Activated naive CD4-positive, alpha-beta T cell treated with anti-CD3 and anti-CD28 coated beads, Interleukin-2, amount 10 ng/mL, durations not matched to agents 7 days and 5 days (primary cell): Measurements from ENCODE around the gene STON2.
"Not testable (repeated sequence)": the region's sequence is repeated elsewhere in the genome, so short reads cannot be mapped to it uniquely, and the experiment has no call there.

Experiments
- CTCF ChIA-PET: fragments of 350-600 bp; sonication (Branson Sonifier 250); formaldehyde crosslinking; loops from one replicate; lab custom pipeline; 2021; ENCODE audit warnings: antibody characterized with exemption; lab: Charles Lee
- DNase-seq: peaks from one replicate; pipeline ENCODE4 v3.0.0-alpha.2; 2020
- H3K27ac Mint-ChIP-seq: one replicate; pipeline ENCODE4 v1.8.0; 2021; ENCODE audit warnings: mild to moderate bottlenecking, moderate library complexity, mixed read lengths
- H3K27me3 Mint-ChIP-seq: one replicate; pipeline ENCODE4 v1.8.0; 2021; ENCODE audit warnings: mild to moderate bottlenecking, mixed read lengths
- H3K36me3 Mint-ChIP-seq: one replicate; pipeline ENCODE4 v1.8.0; 2021; ENCODE audit warnings: mixed read lengths
- H3K4me1 Mint-ChIP-seq: one replicate; pipeline ENCODE4 v1.8.0; 2021; ENCODE audit warnings: mixed read lengths
- H3K4me3 Mint-ChIP-seq: one replicate; pipeline ENCODE4 v1.8.0; 2021; ENCODE audit warnings: mild to moderate bottlenecking, moderate library complexity, mixed read lengths
- H3K9me3 Mint-ChIP-seq: one replicate; pipeline ENCODE4 v1.8.0; 2021; ENCODE audit warnings: mixed read lengths

Gene STON2

GRCh38 chr14:81434230-81434629 lies 34.1 kb upstream of the STON2 start:
- Mint-ChIP-seq H3K27ac (no peak overlapping the region), H3K9me3 (no peaks in the 10 kb centered on the region), H3K4me1 (peaks cover 10% of the 10 kb centered on the region), H3K27me3 (peaks cover 75% of the 10 kb centered on the region), H3K36me3 (no peaks in the 10 kb centered on the region), H3K4me3 (no peak overlapping the region)
- DNase-seq = no peak
- CTCF ChIA-PET = no interaction called here

GRCh38 chr14:81433378-81433777 lies 33.3 kb upstream of the STON2 start:
- no peak for DNase-seq
- Mint-ChIP-seq H3K27me3 (peaks cover 70% of the 10 kb centered on the region), H3K9me3 (no peaks in the 10 kb centered on the region), H3K4me3 (no peak overlapping the region), H3K36me3 (no peaks in the 10 kb centered on the region), H3K4me1 (peaks cover 10% of the 10 kb centered on the region), H3K27ac (no peak overlapping the region)
- CTCF ChIA-PET = no interaction called here

- H3K4me3 Mint-ChIP-seq = no peak overlapping the region
- H3K9me3 Mint-ChIP-seq = no peaks in the 10 kb centered on the region
- peaks cover 9% of the 10 kb centered on the region for H3K4me1 Mint-ChIP-seq
- CTCF ChIA-PET = no interaction called here
- H3K27ac Mint-ChIP-seq = no peak overlapping the region
- no peak for DNase-seq
- peaks cover 64% of the 10 kb centered on the region for H3K27me3 Mint-ChIP-seq
- no peaks in the 10 kb centered on the region for H3K36me3 Mint-ChIP-seq
These were observed 32.1 kb upstream of the STON2 start for GRCh38 chr14:81432219-81432661.

GRCh38 chr14:81430235-81430634 lies 30.1 kb upstream of the STON2 start:
- Mint-ChIP-seq H3K27me3 (peaks cover 53% of the 10 kb centered on the region), H3K9me3 (no peaks in the 10 kb centered on the region)

GRCh38 chr14:81429749-81430148 lies 29.6 kb upstream of the STON2 start:
- peaks cover 48% of the 10 kb centered on the region for H3K27me3 Mint-ChIP-seq
- H3K4me3 Mint-ChIP-seq, H3K9me3 Mint-ChIP-seq, H3K27ac Mint-ChIP-seq, H3K4me1 Mint-ChIP-seq, DNase-seq, CTCF ChIA-PET, H3K36me3 Mint-ChIP-seq: not testable (repeated sequence)

More at GRCh38 chr14:81430235-81430634, 30.1 kb upstream of the STON2 start:
- DNase-seq = no peak
- CTCF ChIA-PET = no interaction called here
- Mint-ChIP-seq H3K36me3 (no peaks in the 10 kb centered on the region), H3K4me3 (no peak overlapping the region), H3K27ac (no peak overlapping the region), H3K4me1 (peaks cover under 1% of the 10 kb centered on the region)

GRCh38 chr14:81429028-81429427 lies 28.9 kb upstream of the STON2 start:
- Mint-ChIP-seq H3K4me3 (no peak overlapping the region), H3K27ac (no peak overlapping the region), H3K4me1 (no peaks in the 10 kb centered on the region), H3K27me3 (peaks cover 41% of the 10 kb centered on the region), H3K9me3 (no peaks in the 10 kb centered on the region), H3K36me3 (no peaks in the 10 kb centered on the region)
- DNase-seq = no peak
- CTCF ChIA-PET = no interaction called here

GRCh38 chr14:81427348-81428058 lies 27.4 kb upstream of the STON2 start:
- H3K27ac Mint-ChIP-seq = no peak overlapping the region
- no peaks in the 10 kb centered on the region for H3K36me3 Mint-ChIP-seq
- no peak for DNase-seq
- H3K4me3 Mint-ChIP-seq = no peak overlapping the region
- no peaks in the 10 kb centered on the region for H3K9me3 Mint-ChIP-seq
- CTCF ChIA-PET = interaction anchor here (0.8 kb wide), 1 partner anchor 160 kb away, joined by 3 read pairs; no protein-coding TSS in a partner anchor
- H3K4me1 Mint-ChIP-seq = no peaks in the 10 kb centered on the region
- peaks cover 25% of the 10 kb centered on the region for H3K27me3 Mint-ChIP-seq

GRCh38 chr14:81423504-81423903 lies 23.4 kb upstream of the STON2 start:
- Mint-ChIP-seq H3K4me3 (no peak overlapping the region), H3K27me3 (peaks cover 12% of the 10 kb centered on the region), H3K36me3 (no peaks in the 10 kb centered on the region), H3K27ac (no peak overlapping the region), H3K9me3 (no peaks in the 10 kb centered on the region), H3K4me1 (no peaks in the 10 kb centered on the region)
- no peak for DNase-seq
- CTCF ChIA-PET = no interaction called here

GRCh38 chr14:81418057-81418790 lies 18.1 kb upstream of the STON2 start:
- peaks cover 3% of the 10 kb centered on the region for H3K27me3 Mint-ChIP-seq
- no peaks in the 10 kb centered on the region for H3K36me3 Mint-ChIP-seq
- CTCF ChIA-PET = no interaction called here
- H3K9me3 Mint-ChIP-seq = peaks cover 4% of the 10 kb centered on the region
- DNase-seq = no peak
- H3K4me1 Mint-ChIP-seq = peaks cover 4% of the 10 kb centered on the region
- H3K27ac Mint-ChIP-seq = no peak overlapping the region
- H3K4me3 Mint-ChIP-seq = no peak overlapping the region

- H3K4me3 Mint-ChIP-seq = no peak overlapping the region
- CTCF ChIA-PET = no interaction called here
- no peak for DNase-seq
- H3K4me1 Mint-ChIP-seq = peaks cover 4% of the 10 kb centered on the region
- H3K27ac Mint-ChIP-seq = no peak overlapping the region
- H3K27me3 Mint-ChIP-seq = peaks cover 3% of the 10 kb centered on the region
- H3K36me3 Mint-ChIP-seq = no peaks in the 10 kb centered on the region
- H3K9me3 Mint-ChIP-seq = peaks cover 4% of the 10 kb centered on the region
These were observed 16.9 kb upstream of the STON2 start for GRCh38 chr14:81416981-81417380.

- Mint-ChIP-seq H3K4me3 (no peak overlapping the region), H3K9me3 (peaks cover 4% of the 10 kb centered on the region), H3K27ac (no peak overlapping the region), H3K4me1 (peaks cover 4% of the 10 kb centered on the region), H3K27me3 (peaks cover 3% of the 10 kb centered on the region), H3K36me3 (no peaks in the 10 kb centered on the region)
- CTCF ChIA-PET = no interaction called here
- no peak for DNase-seq
These were observed 16.2 kb upstream of the STON2 start for GRCh38 chr14:81416194-81416952.

- CTCF ChIA-PET = no interaction called here
- H3K27me3 Mint-ChIP-seq = peaks cover 3% of the 10 kb centered on the region
These were observed 15.7 kb upstream of the STON2 start for GRCh38 chr14:81415781-81416180.

GRCh38 chr14:81414123-81414522 lies 14.0 kb upstream of the STON2 start:
- Mint-ChIP-seq H3K27ac (no peak overlapping the region), H3K4me1 (peaks cover 4% of the 10 kb centered on the region), H3K27me3 (peaks cover 3% of the 10 kb centered on the region), H3K4me3 (no peak overlapping the region), H3K9me3 (peaks cover 4% of the 10 kb centered on the region), H3K36me3 (no peaks in the 10 kb centered on the region)
- CTCF ChIA-PET = no interaction called here
- DNase-seq = no peak

More at GRCh38 chr14:81415781-81416180, 15.7 kb upstream of the STON2 start:
- Mint-ChIP-seq H3K9me3 (peaks cover 4% of the 10 kb centered on the region), H3K4me3 (no peak overlapping the region), H3K4me1 (peaks cover 4% of the 10 kb centered on the region), H3K36me3 (no peaks in the 10 kb centered on the region), H3K27ac (no peak overlapping the region)
- no peak for DNase-seq

GRCh38 chr14:81412779-81413178 lies 12.7 kb upstream of the STON2 start:
- peaks cover 4% of the 10 kb centered on the region for H3K9me3 Mint-ChIP-seq
- no peak overlapping the region for H3K27ac Mint-ChIP-seq
- no peak for DNase-seq
- H3K4me1 Mint-ChIP-seq = peaks cover 4% of the 10 kb centered on the region
- CTCF ChIA-PET = no interaction called here
- H3K36me3 Mint-ChIP-seq = no peaks in the 10 kb centered on the region
- peaks cover 3% of the 10 kb centered on the region for H3K27me3 Mint-ChIP-seq
- no peak overlapping the region for H3K4me3 Mint-ChIP-seq
